WI38 (cell line): ENCODE data around the gene FOXJ1.

Experiments used
- H3K4me3 ChIP-seq: 2 replicates; pipeline ENCODE4 v1.5.1; 2011; ENCODE audit warnings: low read depth, mild to moderate bottlenecking, control low read depth, low read length
- CTCF ChIP-seq: IDR thresholded peaks from 2 replicates; pipeline ENCODE4 v1.5.1; 2012; ENCODE audit warnings: low read depth, mild to moderate bottlenecking, control low read depth, low read length

The FOXJ1 gene

GRCh38 chr17:76153202-76153601 lies 12.2 kb upstream of the FOXJ1 start:
- TF ChIP-seq CTCF: no peak
- H3K4me3 ChIP-seq: no peak overlapping the region

DNA sequence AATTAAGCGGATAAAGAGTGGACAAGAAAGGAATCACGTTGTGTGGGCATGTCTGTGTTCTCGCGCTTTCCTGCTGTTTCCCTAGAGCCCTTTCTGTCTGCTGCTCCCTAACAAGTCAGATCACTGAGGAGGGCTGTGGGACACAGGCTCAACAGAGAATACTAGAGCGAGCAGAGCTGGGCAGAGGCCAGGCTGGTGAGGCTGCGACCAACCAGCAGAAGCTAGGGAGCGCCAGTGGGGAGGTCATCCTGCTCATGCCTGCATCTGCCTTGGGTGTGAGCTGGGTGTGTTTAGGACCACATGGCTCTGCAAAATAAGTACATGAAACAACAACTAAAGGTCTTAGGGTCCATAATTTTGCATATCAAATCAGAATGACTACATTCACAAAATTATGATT lies 11.5 kb upstream of the FOXJ1 start:
- no peak for TF ChIP-seq CTCF
- H3K4me3 ChIP-seq: no peak overlapping the region

DNA sequence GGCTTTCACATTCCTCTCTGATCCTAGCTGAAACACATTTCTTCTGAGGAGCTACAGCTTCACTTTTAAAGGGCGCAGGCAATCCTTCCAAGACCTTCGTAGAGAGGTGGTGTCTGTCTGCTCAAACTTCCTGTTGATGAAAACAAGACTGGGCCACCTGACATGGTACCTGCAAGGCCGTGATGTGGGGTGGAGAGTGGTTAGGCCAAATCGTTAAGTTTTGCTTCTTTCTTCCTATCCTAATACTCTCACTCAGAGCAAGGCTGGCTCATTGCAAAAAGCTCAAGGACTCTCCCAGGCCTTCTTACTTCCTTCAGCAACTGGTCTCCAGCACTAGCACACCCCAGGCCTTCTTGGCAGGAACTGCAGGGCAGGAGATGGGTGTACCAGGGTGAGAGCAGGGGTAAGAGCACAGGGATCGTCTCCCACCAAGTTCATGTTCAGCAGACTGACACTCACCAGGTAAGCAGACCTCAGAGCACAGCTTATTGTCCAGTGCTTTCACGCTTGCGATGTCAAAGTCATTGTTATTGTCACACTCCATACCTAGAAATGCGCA lies 10.9 kb upstream of the FOXJ1 start:
- TF ChIP-seq CTCF: no peak
- no peak overlapping the region for H3K4me3 ChIP-seq

- no peak for TF ChIP-seq CTCF
Observed at GRCh38 chr17:76150712-76151622, 9.9 kb upstream of the FOXJ1 start.

DNA sequence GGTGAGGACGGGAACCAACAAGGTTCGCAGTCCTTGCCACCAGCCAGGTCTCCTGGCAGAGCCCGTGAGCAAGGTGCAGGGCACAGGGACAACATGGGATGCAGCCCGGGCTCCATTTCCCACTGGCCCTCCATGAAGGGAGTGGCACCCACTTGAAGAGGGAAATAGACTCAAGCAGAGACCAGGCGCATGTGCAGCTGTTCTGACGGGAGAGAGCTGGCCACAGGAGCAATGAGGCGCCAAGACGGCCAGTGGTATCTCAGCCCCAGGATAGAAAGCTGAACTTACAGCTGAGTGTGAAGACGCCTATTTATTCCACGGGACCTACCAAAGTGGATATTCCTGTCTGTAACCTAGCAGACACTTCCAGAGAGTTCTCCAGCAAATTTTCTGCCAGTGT lies 8.2 kb upstream of the FOXJ1 start:
- H3K4me3 ChIP-seq: no peak overlapping the region
- no peak for TF ChIP-seq CTCF

More at GRCh38 chr17:76150712-76151622, 9.9 kb upstream of the FOXJ1 start:
- H3K4me3 ChIP-seq: no peak overlapping the region

DNA sequence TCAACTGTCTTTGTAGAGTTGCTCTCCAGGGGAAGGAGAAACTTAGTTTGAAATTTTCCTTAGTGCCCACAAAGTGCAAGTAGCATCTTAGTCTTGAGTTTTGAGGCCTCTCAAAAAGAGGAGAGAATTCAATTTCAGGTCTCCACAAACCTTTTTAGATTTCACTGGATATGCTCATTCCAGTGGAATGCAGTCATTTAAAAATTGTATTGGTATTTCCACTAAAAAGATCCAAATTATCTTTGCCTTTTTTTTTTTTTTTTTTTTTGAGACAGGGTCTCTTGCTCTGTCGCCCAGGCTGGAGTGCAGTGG lies 6.9 kb upstream of the FOXJ1 start:
- no peak overlapping the region for H3K4me3 ChIP-seq
- no peak for TF ChIP-seq CTCF
